A549 (cell line): ENCODE data around the gene DENND6A. TPM values are rescaled to one million over a fixed set of nuclear protein-coding genes. Genes with fewer than 3 reads are reported as not detected.

ENCODE experiments used
- ATAC-seq, 2 experiments: fragments of 200-7000 bp in 1 of 2; fragments of >200 bp in 1 of 2; cut with Nextera tagmentation in 1 of 2; cut with Tn5 transposase in 1 of 2; 3 replicates each; pipeline versions ENCODE4 v1.8.0 to v1.9.1; 2018 to 2020; ENCODE audit warnings: mild to moderate bottlenecking in 1 of 2, moderate library complexity in 1 of 2
- CTCF ChIA-PET: fragments of 300-600 bp; sonication (Branson Sonifier 250); formaldehyde crosslinking; extraction: SDS; loops from one replicate; lab custom pipeline; 2021; ENCODE audit warnings: antibody characterized with exemption, inconsistent platforms; lab: Yijun Ruan, JAX
- POLR2A ChIA-PET: fragments of 350-600 bp; formaldehyde crosslinking; extraction: SDS; loops from one replicate; lab custom pipeline; 2021; ENCODE audit warnings: antibody characterized with exemption, inconsistent platforms; lab: Yijun Ruan, JAX
- DNase-seq, 2 experiments: peaks; one replicate each; pipeline versions ENCODE4 v3.0.0 to v3.0.0-alpha.2; 2011 to 2016; ENCODE audit warnings: low read depth in 1 of 2, low spot score in 1 of 2
- FAIRE-seq: peaks from 2 replicates; lab custom pipeline; 2011; peaks lifted over from hg19 to GRCh38; lab: Jason Lieb, UNC
- H3K27ac ChIP-seq, 2 experiments: fragments of >200 bp; sonication (Bioruptor Twin); formaldehyde crosslinking; 3 replicates each; pipeline ENCODE4 v1.5.1; 2016 to 2017
- H3K4me1 ChIP-seq: fragments of >200 bp; sonication (Bioruptor Twin); formaldehyde crosslinking; 3 replicates; pipeline ENCODE4 v1.6.1; 2016
- H3K4me2 ChIP-seq: fragments of >200 bp; sonication (Bioruptor Twin); formaldehyde crosslinking; 3 replicates; pipeline ENCODE4 v1.6.1; 2016
- H3K4me3 ChIP-seq: fragments of >200 bp; sonication (Bioruptor Twin); formaldehyde crosslinking; 3 replicates; pipeline ENCODE4 v1.5.1; 2016
- H3K9me3 ChIP-seq: fragments of >200 bp; sonication (Bioruptor Twin); formaldehyde crosslinking; 3 replicates; pipeline ENCODE4 v1.6.1; 2016
- BHLHE40 ChIP-seq: IDR thresholded peaks from 2 replicates; pipeline ENCODE4 v1.6.1; 2012; ENCODE audit warnings: low read depth, low read length, inconsistent platforms
- FOSL2 ChIP-seq, 2 experiments: fragments of 450-650 bp in 1 of 2; fragments of >200 bp in 1 of 2; sonication (Bioruptor Twin) in 1 of 2; formaldehyde crosslinking; IDR thresholded peaks; 2 replicates each; pipeline versions ENCODE4 v1.5.0 to v1.6.1; 2016 to 2020; ENCODE audit warnings: mild to moderate bottlenecking in 1 of 2, moderate library complexity in 1 of 2
- FOXS1 ChIP-seq: fragments of 250-450 bp; sonication (Bioruptor Pico); IDR thresholded peaks from 2 replicates; pipeline ENCODE4 v1.5.0; 2020; ENCODE audit warnings: mild to moderate bottlenecking, moderate library complexity
- HEYL ChIP-seq: fragments of 250-450 bp; sonication (Bioruptor Pico); IDR thresholded peaks from 2 replicates; pipeline ENCODE4 v1.8.0; 2021; ENCODE audit warnings: mild to moderate bottlenecking, moderate library complexity
- JUNB ChIP-seq: fragments of >200 bp; sonication (Bioruptor Twin); formaldehyde crosslinking; IDR thresholded peaks from 2 replicates; pipeline ENCODE4 v1.6.1; 2016
- KDM1A ChIP-seq: fragments of 200-600 bp; sonication (generic); IDR thresholded peaks from 2 replicates; pipeline ENCODE4 v1.6.1; 2016; ENCODE audit warnings: low read depth, mild to moderate bottlenecking
- MAFK ChIP-seq: fragments of 450-650 bp; IDR thresholded peaks from 2 replicates; pipeline ENCODE4 v1.6.1; 2014; ENCODE audit not compliant: partially characterized antibody
- PHF8 ChIP-seq: fragments of 200-600 bp; sonication (generic); IDR thresholded peaks from 2 replicates; pipeline ENCODE4 v1.6.1; 2016; ENCODE audit warnings: low read depth, mild to moderate bottlenecking, antibody characterized with exemption, moderate library complexity, borderline replicate concordance
- POLR2A ChIP-seq: IDR thresholded peaks from 2 replicates; pipeline ENCODE4 v1.6.1; 2012; ENCODE audit warnings: mild to moderate bottlenecking, low read length
- RARB ChIP-seq: fragments of 250-450 bp; sonication (Bioruptor Pico); IDR thresholded peaks from 2 replicates; pipeline ENCODE4 v1.8.0; 2021; ENCODE audit warnings: mild to moderate bottlenecking, moderate library complexity
- RCOR1 ChIP-seq: fragments of 150-350 bp; IDR thresholded peaks from 2 replicates; pipeline ENCODE4 v1.6.1; 2014; ENCODE audit warnings: antibody characterized with exemption, low read length, low read depth
- RFX5 ChIP-seq: fragments of 450-650 bp; IDR thresholded peaks from 2 replicates; pipeline ENCODE4 v1.7.1; 2014; ENCODE audit warnings: antibody characterized with exemption, mild to moderate bottlenecking, moderate library complexity
- SMC3 ChIP-seq: fragments of >200 bp; sonication (Bioruptor Twin); formaldehyde crosslinking; IDR thresholded peaks from 3 replicates; pipeline ENCODE4 v1.6.1; 2018; ENCODE audit warnings: inconsistent platforms
- SREBF2 ChIP-seq: fragments of 450-650 bp; IDR thresholded peaks from 2 replicates; pipeline ENCODE4 v1.6.1; 2014; ENCODE audit warnings: mild to moderate bottlenecking, moderate library complexity
- TFCP2L1 ChIP-seq: fragments of 250-450 bp; sonication (Bioruptor Pico); IDR thresholded peaks from 2 replicates; pipeline ENCODE4 v1.5.0; 2021; ENCODE audit warnings: mild to moderate bottlenecking
- ZFP36 ChIP-seq: fragments of 450-650 bp; IDR thresholded peaks from 2 replicates; pipeline ENCODE4 v1.6.1; 2014; ENCODE audit warnings: borderline replicate concordance; ENCODE audit not compliant: partially characterized antibody
- ZNF302 ChIP-seq: fragments of 250-450 bp; sonication (Bioruptor Pico); IDR thresholded peaks from 2 replicates; pipeline ENCODE4 v1.9.0; 2021; ENCODE audit warnings: inconsistent platforms, mild to moderate bottlenecking, moderate library complexity
- WGBS: methylation state at CpG from one replicate; pipeline ENCODE4 v1.1.6; 2017; ENCODE audit errors: missing lambda C conversion rate; 5-methylcytosine and 5-hydroxymethylcytosine counted together
- polyA plus RNA-seq, 4 experiments: library from polyadenylated mRNA; depleted of rRNA in 3 of 4; stranded (reverse); fragments of >200 nt; fragmentation: RNase III in 1 of 4; extraction: RNeasy Plus Mini Kit Qiagen cat#74134 plus additional on column Dnase treatment in 1 of 4; gene quantifications; 2 replicates in 3 of 4; 3 replicates in 1 of 4; pipeline ENCODE4 v1.2.3, GENCODE V29; 2011 to 2017
- TF ChIP-seq, protein P1 (sequence below): fragments of 450-650 bp; IDR thresholded peaks from 2 replicates; pipeline ENCODE4 v1.6.1; 2014; ENCODE audit warnings: antibody characterized with exemption
- TF ChIP-seq, protein P2 (sequence below): IDR thresholded peaks from 2 replicates; pipeline ENCODE4 v1.6.1; 2012
- TF ChIP-seq, protein P3 (sequence below): fragments of 250-450 bp; sonication (Bioruptor Pico); IDR thresholded peaks from 2 replicates; pipeline ENCODE4 v1.5.0; 2020; ENCODE audit warnings: low read depth, mild to moderate bottlenecking, moderate library complexity
- TF ChIP-seq, protein P4 (sequence below): fragments of 200-600 bp; sonication (generic); IDR thresholded peaks from 2 replicates; pipeline ENCODE4 v1.6.1; 2016; ENCODE audit warnings: antibody characterized with exemption, mild to moderate bottlenecking, moderate library complexity
- TF ChIP-seq, protein P5 (sequence below): fragments of >200 bp; sonication (Bioruptor Twin); formaldehyde crosslinking; IDR thresholded peaks from 2 replicates; pipeline ENCODE4 v1.6.1; 2016

Gene DENND6A
- polyA plus RNA-seq, 2 of the 4 experiments (the other 2 are of a cell fraction) = 5.4 to 18.1 TPM

DNA sequence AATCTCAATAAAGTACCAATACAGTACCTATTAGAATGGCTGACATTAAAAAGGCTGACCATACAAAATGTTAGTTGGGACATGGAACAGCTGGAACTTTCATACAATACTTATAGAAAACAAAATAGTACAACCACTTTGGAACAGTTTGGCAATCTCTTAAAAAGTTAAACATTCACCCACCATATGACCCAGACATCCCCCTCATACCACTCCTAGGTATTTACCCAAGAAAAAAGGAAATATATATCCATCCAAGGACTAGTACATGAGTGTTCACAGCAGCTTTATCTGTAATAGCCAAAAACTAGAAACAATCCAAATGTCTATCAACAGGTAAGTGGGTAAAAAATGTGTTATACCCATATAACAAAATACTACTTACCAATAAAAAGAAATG is 70.5 kb downstream of the DENND6A start:
- TF ChIP-seq SMC3 (no peak), HEYL (CRISPR knock-in tag) (no peak), JUNB (no peak), KDM1A (no peak), RARB (CRISPR knock-in tag) (no peak)
- TF ChIP-seq, protein P1, sequence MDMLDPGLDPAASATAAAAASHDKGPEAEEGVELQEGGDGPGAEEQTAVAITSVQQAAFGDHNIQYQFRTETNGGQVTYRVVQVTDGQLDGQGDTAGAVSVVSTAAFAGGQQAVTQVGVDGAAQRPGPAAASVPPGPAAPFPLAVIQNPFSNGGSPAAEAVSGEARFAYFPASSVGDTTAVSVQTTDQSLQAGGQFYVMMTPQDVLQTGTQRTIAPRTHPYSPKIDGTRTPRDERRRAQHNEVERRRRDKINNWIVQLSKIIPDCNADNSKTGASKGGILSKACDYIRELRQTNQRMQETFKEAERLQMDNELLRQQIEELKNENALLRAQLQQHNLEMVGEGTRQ = no peak
- TF ChIP-seq, protein P2, sequence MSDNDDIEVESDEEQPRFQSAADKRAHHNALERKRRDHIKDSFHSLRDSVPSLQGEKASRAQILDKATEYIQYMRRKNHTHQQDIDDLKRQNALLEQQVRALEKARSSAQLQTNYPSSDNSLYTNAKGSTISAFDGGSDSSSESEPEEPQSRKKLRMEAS = no peak
- FAIRE-seq = no peak
- ChIA-PET CTCF (interaction anchor here (0.6 kb wide), 1 partner anchor 482 kb away, joined by 4 read pairs; no protein-coding TSS in a partner anchor), POLR2A (no interaction called here)
- no peak overlapping the region for H3K27ac ChIP-seq
- ATAC-seq = no peak
- DNase-seq = no peak
- H3K9me3 ChIP-seq = no peaks in the 10 kb centered on the region
- no peak overlapping the region for H3K4me2 ChIP-seq
- no peak overlapping the region for H3K4me3 ChIP-seq
- H3K4me1 ChIP-seq = peaks cover 9% of the 10 kb centered on the region; the same call in 1 of the 3 replicates

DNA sequence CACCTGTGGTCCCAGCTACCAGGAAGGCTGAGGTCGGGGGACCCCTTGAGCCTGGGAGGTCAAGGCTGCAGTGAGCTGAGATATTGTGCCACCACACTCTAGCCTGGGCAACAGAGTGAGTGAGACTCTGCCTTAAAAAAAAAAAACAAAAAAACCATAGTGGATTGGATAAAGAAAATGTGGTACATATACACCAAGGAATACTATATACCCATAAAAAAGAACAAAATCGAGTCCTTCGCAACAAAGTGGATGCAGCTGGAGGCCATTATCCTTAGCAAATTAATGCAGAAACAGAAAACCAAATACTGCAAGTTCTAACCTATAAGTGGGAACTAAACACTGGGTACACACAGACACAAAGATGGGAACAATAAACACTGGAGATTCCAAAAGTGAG is 75.1 kb downstream of the DENND6A start:
- Histone ChIP-seq H3K4me3 (no peak overlapping the region), H3K9me3 (no peaks in the 10 kb centered on the region), H3K4me1 (peaks cover 8% of the 10 kb centered on the region; the same call in 1 of the 3 replicates), H3K4me2 (no peak overlapping the region), H3K27ac (no peak overlapping the region)
- 93% methylated on average over 2 of the region's 3 CpGs for WGBS
- ATAC-seq (no peak), DNase-seq (no peak), FAIRE-seq (no peak)
- TF ChIP-seq POLR2A (no peak), SREBF2 (no peak), FOXS1 (no peak), MAFK (no peak), PHF8 (no peak), RFX5 (no peak), BHLHE40 (no peak), FOSL2 (IDR thresholded peaks at IDR 0.05) (no peak), FOSL2 (CRISPR knock-in tag; IDR thresholded peaks at IDR 0.05) (no peak), TFCP2L1 (no peak), RCOR1 (no peak), ZNF302 (CRISPR knock-in tag) (no peak), ZFP36 (no peak)
- TF ChIP-seq, protein P3, sequence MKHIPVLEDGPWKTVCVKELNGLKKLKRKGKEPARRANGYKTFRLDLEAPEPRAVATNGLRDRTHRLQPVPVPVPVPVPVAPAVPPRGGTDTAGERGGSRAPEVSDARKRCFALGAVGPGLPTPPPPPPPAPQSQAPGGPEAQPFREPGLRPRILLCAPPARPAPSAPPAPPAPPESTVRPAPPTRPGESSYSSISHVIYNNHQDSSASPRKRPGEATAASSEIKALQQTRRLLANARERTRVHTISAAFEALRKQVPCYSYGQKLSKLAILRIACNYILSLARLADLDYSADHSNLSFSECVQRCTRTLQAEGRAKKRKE (CRISPR knock-in tag) = no peak
- TF ChIP-seq, protein P2 = no peak
- TF ChIP-seq, protein P4, sequence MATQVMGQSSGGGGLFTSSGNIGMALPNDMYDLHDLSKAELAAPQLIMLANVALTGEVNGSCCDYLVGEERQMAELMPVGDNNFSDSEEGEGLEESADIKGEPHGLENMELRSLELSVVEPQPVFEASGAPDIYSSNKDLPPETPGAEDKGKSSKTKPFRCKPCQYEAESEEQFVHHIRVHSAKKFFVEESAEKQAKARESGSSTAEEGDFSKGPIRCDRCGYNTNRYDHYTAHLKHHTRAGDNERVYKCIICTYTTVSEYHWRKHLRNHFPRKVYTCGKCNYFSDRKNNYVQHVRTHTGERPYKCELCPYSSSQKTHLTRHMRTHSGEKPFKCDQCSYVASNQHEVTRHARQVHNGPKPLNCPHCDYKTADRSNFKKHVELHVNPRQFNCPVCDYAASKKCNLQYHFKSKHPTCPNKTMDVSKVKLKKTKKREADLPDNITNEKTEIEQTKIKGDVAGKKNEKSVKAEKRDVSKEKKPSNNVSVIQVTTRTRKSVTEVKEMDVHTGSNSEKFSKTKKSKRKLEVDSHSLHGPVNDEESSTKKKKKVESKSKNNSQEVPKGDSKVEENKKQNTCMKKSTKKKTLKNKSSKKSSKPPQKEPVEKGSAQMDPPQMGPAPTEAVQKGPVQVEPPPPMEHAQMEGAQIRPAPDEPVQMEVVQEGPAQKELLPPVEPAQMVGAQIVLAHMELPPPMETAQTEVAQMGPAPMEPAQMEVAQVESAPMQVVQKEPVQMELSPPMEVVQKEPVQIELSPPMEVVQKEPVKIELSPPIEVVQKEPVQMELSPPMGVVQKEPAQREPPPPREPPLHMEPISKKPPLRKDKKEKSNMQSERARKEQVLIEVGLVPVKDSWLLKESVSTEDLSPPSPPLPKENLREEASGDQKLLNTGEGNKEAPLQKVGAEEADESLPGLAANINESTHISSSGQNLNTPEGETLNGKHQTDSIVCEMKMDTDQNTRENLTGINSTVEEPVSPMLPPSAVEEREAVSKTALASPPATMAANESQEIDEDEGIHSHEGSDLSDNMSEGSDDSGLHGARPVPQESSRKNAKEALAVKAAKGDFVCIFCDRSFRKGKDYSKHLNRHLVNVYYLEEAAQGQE = no peak
- TF ChIP-seq, protein P5, sequence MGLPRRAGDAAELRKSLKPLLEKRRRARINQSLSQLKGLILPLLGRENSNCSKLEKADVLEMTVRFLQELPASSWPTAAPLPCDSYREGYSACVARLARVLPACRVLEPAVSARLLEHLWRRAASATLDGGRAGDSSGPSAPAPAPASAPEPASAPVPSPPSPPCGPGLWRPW = no peak
- POLR2A ChIA-PET = no interaction called here
- CTCF ChIA-PET = no interaction called here
